GM19463 (cell line): ENCODE measurements around the gene BANF1.
A peak's percentile ranks its signal among the peaks of the same experiment; 100 is the strongest.

Source experiments
- ATAC-seq: cut with Tn5 transposase; IDR thresholded peaks from one replicate; pipeline ENCODE4 v1.9.1; 2021; ENCODE audit warnings: mild to moderate bottlenecking, moderate library complexity; ENCODE audit not compliant: unreplicated experiment

BANF1 gene

DNA sequence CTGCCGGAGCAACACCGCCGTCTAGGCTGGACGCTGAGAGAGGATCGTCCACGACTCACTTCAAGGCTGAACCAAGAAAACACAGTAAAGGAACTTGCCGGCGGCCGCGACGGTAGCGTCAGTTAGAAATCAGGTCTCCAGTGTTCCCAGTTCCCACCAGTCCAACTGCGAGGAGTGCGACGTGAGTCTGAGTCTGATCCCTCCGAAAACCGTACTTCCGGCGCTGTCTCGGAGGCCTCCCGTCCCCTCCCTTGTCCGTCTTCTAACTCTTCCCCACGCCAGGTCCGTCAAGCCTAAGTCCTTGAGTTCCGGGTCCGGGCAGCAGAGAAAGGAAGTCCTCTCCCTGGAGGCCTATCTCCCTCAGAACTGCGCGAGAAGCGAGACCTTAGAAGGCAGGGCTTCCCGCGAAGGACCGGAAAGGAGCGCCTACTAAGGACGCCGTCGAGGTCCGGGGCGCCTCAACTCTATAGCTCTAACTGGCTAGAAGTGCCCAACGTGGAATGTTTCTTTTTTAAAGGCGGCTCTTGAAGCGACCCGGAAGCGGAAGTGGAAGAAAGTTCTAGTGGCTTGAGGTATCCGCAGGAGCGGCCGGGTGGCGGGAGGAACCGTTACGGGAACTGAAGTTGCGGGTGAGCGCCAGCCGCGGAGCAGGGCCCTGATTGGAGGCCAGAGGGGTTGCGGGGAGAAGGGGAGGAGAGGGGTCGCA is at the start of gene BANF1, which contains the start of gene EIF1AD:
Gene BANF1 (plus strand): TSS at position 562 of the 706 bp plus-strand sequence. CDS start 748 bp downstream, outside the sequence.
Gene EIF1AD (minus strand): TSS at position 216 of the 706 bp plus-strand sequence. CDS start 1,768 bp downstream, outside the sequence.
- ATAC-seq: peak; percentile 84

GRCh38 chr11:65953471-65953870 is 48.8 kb upstream of the BANF1 start:
- ATAC-seq: no peak

DNA sequence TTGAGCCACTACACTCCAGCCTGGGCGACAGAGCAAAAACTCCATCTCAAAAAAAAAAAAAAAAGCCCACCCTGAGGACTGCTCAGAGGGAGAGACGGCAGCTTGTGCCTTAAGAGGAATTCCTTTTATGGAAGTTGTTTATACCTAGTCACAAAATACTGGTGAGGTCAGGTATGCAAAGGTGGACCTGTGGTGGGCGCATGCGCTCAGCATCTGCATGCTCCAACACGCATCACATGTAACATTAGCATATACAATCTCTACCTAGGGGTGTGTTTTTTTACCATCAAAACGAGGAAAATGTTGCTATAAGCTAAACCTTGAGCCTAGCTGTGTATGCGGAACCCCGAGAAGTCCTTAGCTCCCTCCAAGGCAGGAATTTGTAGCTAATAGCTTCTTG is 47.5 kb upstream of the BANF1 start:
- ATAC-seq: no peak

DNA sequence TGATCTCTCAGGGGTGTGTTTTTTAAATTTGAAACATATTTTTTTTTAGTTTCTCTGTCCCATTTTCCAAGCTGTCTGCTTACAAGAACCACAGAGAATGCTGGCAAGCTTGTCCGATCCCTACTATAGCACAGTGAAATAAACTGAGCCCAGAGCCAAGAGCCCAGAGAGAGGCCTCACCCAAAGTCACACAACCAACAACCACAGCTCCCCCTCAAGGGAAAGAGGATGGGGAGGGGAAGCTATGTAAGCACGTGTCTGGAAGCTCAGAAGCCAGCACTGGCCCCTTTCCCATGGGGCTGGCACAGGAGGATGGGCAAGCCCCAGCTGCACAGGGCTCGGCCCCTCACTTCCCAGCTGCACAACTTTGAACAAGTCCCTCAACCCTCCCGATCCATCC is 44.0 kb upstream of the BANF1 start:
- no peak for ATAC-seq

DNA sequence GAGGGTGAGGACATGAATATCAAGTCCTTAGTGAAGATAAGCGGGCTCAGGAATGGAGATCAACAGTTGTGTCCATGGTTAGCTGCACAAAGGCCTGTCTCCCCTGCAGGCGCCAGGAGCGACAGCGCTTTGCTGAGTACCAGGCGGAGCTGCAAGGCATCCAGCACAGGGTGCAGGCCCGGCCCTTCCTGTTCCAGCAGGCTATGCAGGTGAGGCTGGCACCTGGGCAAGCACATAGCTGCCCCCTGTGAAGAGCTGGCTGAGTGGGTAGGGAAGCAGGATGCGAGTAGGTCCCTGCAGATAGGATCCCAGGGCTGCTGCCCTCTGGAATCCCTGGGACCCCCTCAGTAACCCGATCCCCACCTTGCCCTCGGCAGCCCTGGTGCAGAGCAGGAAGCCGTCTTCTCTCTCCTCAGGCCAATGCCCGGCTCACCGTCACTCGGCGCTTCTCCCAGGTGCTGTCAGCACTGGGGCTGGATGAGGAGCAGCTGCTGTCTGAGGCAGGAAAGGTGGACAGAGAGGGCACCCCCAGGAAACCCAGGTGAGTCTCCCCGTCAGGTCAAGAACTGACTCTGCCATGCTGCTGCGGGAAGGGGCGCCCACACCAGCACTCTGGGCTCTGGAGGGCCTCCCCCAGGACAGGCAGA is 43.4 kb upstream of the BANF1 start:
- ATAC-seq: no peak

GRCh38 chr11:65960824-65961266 is 41.5 kb upstream of the BANF1 start:
- no peak for ATAC-seq

DNA sequence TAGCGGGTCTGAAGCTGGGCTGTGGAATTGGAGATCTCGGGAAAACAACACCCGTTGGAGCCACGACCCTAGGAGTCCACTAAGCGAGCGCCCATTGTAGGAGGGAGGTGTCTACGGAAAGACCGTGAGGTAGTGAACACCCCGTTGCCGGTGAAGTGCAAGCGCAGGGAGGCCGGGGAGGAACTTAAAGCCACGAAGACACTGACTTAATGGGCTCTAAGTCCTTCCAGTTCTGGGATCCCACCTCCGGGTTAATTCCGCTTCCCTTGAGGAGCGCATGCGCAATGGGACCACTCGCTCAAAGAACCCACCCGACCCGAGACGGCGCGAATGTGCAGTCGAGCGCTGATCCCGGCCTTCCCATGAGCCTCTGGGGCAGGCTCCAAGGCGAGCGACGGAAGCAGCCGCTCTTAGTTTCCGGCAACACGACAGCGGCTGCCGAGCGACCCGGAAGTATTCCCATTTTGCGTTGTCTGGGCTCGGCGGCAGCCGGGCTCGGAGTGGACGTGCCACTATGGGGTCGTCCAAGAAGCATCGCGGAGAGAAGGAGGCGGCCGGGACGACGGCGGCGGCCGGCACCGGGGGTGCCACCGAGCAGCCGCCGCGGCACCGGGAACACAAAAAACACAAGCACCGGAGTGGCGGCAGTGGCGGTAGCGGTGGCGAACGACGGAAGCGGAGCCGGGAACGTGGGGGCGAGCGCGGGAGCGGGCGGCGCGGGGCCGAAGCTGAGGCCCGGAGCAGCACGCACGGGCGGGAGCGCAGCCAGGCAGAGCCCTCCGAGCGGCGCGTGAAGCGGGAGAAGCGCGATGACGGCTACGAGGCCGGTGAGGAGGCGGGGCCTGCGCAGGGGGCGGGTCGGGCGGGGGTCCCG is 40.8 kb upstream of the BANF1 start, which contains the start of gene SART1:
Gene SART1 (plus strand): TSS at position 468 of the 874 bp plus-strand sequence. CDS start 47 bp downstream, at position 515.
- peak; percentile 83 for ATAC-seq

GRCh38 chr11:65962141-65962564 is 40.1 kb upstream of the BANF1 start:
- ATAC-seq: no peak

GRCh38 chr11:65964906-65965305 is 37.4 kb upstream of the BANF1 start:
- ATAC-seq: no peak

GRCh38 chr11:65965986-65966762 is 36.1 kb upstream of the BANF1 start:
- ATAC-seq: no peak

GRCh38 chr11:65967329-65967934 is 34.9 kb upstream of the BANF1 start:
- ATAC-seq: no peak

- ATAC-seq: no peak
These were observed 33.5 kb upstream of the BANF1 start for GRCh38 chr11:65968600-65969482.

GRCh38 chr11:65972116-65972515 is 30.2 kb upstream of the BANF1 start:
- no peak for ATAC-seq

- ATAC-seq: no peak
These were observed 28.7 kb upstream of the BANF1 start for GRCh38 chr11:65973439-65974110.

DNA sequence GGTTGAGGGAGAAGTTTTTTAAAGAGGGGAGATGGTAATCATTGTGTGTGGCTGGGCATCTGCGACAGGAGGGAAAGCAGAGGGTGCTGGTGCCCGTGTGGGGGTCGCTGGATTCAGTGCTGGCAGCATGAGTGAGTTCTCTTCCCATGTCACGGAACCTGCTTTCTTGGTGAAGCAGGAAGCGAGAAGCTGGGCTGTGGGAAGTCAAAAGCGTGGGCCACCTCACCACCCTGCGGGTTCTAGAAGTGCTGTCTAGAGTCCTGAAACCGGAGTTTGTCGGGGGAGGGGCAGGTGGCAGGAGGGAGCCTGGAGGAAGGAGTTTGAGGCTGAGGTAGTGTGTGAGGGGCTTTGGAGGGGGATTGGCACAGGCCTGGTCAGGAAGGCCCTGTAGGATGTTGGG is 26.5 kb upstream of the BANF1 start:
- ATAC-seq: no peak

- no peak for ATAC-seq
These were observed 25.8 kb upstream of the BANF1 start for GRCh38 chr11:65976216-65977176.
